Keratinocyte (primary cell): Measurements from ENCODE around the gene RETSAT. TPM values are rescaled to one million over a fixed set of nuclear protein-coding genes. Genes with fewer than 3 reads are reported as not detected.

Experiments
- DNase-seq: peaks from one replicate; pipeline ENCODE4 v3.0.0-alpha.2; 2011; ENCODE audit warnings: low read depth, missing footprints, low spot score
- FAIRE-seq: peaks from 2 replicates; lab custom pipeline; 2011; peaks lifted over from hg19 to GRCh38; lab: Jason Lieb, UNC
- H2AFZ ChIP-seq: 2 replicates; pipeline ENCODE4 v1.6.0; 2012; ENCODE audit warnings: low read length, control low read depth, inconsistent platforms; ENCODE audit not compliant: control insufficient read depth
- H3K27ac ChIP-seq: 2 replicates; pipeline ENCODE4 v1.5.1; 2011; ENCODE audit warnings: low read length; ENCODE audit not compliant: control insufficient read depth, insufficient read depth
- H3K27me3 ChIP-seq: 3 replicates; pipeline ENCODE4 v1.6.0; 2011; ENCODE audit warnings: low read length; ENCODE audit not compliant: control insufficient read depth, insufficient read depth; ENCODE audit errors: extremely low read depth
- H3K36me3 ChIP-seq, 2 experiments: 2 replicates in 1 of 2; 3 replicates in 1 of 2; pipeline ENCODE4 v1.5.1; 2011; ENCODE audit warnings: low read length in 2 of 2, mild to moderate bottlenecking in 1 of 2; ENCODE audit not compliant: control insufficient read depth in 2 of 2, insufficient read depth in 2 of 2; ENCODE audit errors: extremely low read depth in 1 of 2
- H3K4me1 ChIP-seq: 3 replicates; pipeline ENCODE4 v1.5.1; 2011; ENCODE audit warnings: low read length; ENCODE audit not compliant: control insufficient read depth, insufficient read depth; ENCODE audit errors: extremely low read depth
- H3K4me2 ChIP-seq: 3 replicates; pipeline ENCODE4 v1.6.0; 2011; ENCODE audit warnings: low read depth, low read length; ENCODE audit not compliant: control insufficient read depth, insufficient read depth; ENCODE audit errors: extremely low read depth
- H3K4me3 ChIP-seq, 3 experiments: fragments of 200-600 bp in 1 of 3; sonication (generic) in 1 of 3; 2 replicates in 2 of 3; 3 replicates in 1 of 3; pipeline ENCODE4 v1.5.1; 2011 to 2016; ENCODE audit warnings: low read length in 3 of 3, mild to moderate bottlenecking in 3 of 3, control low read depth in 2 of 3, inconsistent platforms in 1 of 3, low read depth in 1 of 3, mixed read lengths in 1 of 3, mixed run types in 1 of 3, moderate library complexity in 1 of 3; ENCODE audit not compliant: control insufficient read depth in 2 of 3, insufficient read depth in 2 of 3; ENCODE audit errors: extremely low read depth in 1 of 3
- H3K79me2 ChIP-seq: 2 replicates; pipeline ENCODE4 v1.6.0; 2012; ENCODE audit warnings: low read length; ENCODE audit not compliant: control insufficient read depth, insufficient read depth
- H3K9ac ChIP-seq: 3 replicates; pipeline ENCODE4 v1.6.0; 2011; ENCODE audit warnings: low read length; ENCODE audit not compliant: control insufficient read depth, insufficient read depth; ENCODE audit errors: extremely low read depth
- H3K9me1 ChIP-seq: 3 replicates; pipeline ENCODE4 v1.6.0; 2011; ENCODE audit warnings: low read length; ENCODE audit not compliant: control insufficient read depth, insufficient read depth; ENCODE audit errors: extremely low read depth
- H3K9me3 ChIP-seq: 2 replicates; pipeline ENCODE4 v1.5.1; 2012; ENCODE audit warnings: low read depth, low read length; ENCODE audit not compliant: control insufficient read depth
- H4K20me1 ChIP-seq: 3 replicates; pipeline ENCODE4 v1.6.0; 2011; ENCODE audit warnings: low read length; ENCODE audit not compliant: control insufficient read depth, insufficient read depth; ENCODE audit errors: extremely low read depth
- EZH2 ChIP-seq: IDR thresholded peaks from one replicate; pipeline ENCODE4 v1.6.1; 2012; ENCODE audit warnings: inconsistent platforms, mild to moderate bottlenecking, low read length, moderate library complexity
- dilution Hi-C: fragments of 300-500 bp; cut with MboI; formaldehyde crosslinking; loops from one replicate; pipeline ENCODE4 v1.7.0; 2020; ENCODE audit warnings: low sequenced_read_pairs; ENCODE audit not compliant: extremely low pct_ligation_motif_present
- polyA plus RNA-seq, 5 experiments: library from polyadenylated mRNA; depleted of rRNA in 3 of 5; stranded (reverse) in 3 of 5; stranded (forward) in 1 of 5; unstranded in 1 of 5; fragments of >200 nt; gene quantifications; 1 replicate in 1 of 5; 2 replicates in 3 of 5; 3 replicates in 1 of 5; pipeline versions ENCODE4 v1.2.1 to v1.2.3, GENCODE V29; 2011 to 2012; ENCODE audit warnings: missing spikeins in 2 of 5, low read depth in 1 of 5, low replicate concordance in 1 of 5
- TF ChIP-seq, protein P1 (sequence below), 3 experiments: IDR thresholded peaks in 1 of 3; conservative IDR thresholded peaks in 1 of 3; optimal IDR thresholded peaks in 1 of 3; 2 replicates in 2 of 3; 3 replicates in 1 of 3; pipeline versions ENCODE3 to v1.5.1; 2011; ENCODE audit warnings: low read length in 3 of 3, mild to moderate bottlenecking in 3 of 3, moderate library complexity in 2 of 3, control low read depth in 1 of 3, inconsistent platforms in 1 of 3; ENCODE audit not compliant: insufficient read depth in 2 of 3; ENCODE audit errors: extremely low read depth in 1 of 3

RETSAT gene
- polyA plus RNA-seq, 1 donor (not counting 4 experiments of a cell fraction or from before 2014, with no cell fraction given), result 74.0 TPM

GRCh38 chr2:85369500-85369899 is 15.2 kb upstream of the RETSAT start:
- Histone ChIP-seq H3K4me1 (no peaks in the 10 kb centered on the region), H3K9me3 (no peaks in the 10 kb centered on the region), H3K27ac (no peak overlapping the region), H3K9ac (no peak overlapping the region), H4K20me1 (no peaks in the 10 kb centered on the region), H3K79me2 (no peaks in the 10 kb centered on the region), H3K4me2 (no peak overlapping the region), H3K36me3 (peaks cover 6 to 11% of the 10 kb centered on the region in 2 experiments), H2AFZ (no peak overlapping the region), H3K9me1 (no peaks in the 10 kb centered on the region), H3K27me3 (no peaks in the 10 kb centered on the region), H3K4me3 (no peak overlapping the region)
- no peak for DNase-seq
- no peak for TF ChIP-seq EZH2
- TF ChIP-seq, protein P1, sequence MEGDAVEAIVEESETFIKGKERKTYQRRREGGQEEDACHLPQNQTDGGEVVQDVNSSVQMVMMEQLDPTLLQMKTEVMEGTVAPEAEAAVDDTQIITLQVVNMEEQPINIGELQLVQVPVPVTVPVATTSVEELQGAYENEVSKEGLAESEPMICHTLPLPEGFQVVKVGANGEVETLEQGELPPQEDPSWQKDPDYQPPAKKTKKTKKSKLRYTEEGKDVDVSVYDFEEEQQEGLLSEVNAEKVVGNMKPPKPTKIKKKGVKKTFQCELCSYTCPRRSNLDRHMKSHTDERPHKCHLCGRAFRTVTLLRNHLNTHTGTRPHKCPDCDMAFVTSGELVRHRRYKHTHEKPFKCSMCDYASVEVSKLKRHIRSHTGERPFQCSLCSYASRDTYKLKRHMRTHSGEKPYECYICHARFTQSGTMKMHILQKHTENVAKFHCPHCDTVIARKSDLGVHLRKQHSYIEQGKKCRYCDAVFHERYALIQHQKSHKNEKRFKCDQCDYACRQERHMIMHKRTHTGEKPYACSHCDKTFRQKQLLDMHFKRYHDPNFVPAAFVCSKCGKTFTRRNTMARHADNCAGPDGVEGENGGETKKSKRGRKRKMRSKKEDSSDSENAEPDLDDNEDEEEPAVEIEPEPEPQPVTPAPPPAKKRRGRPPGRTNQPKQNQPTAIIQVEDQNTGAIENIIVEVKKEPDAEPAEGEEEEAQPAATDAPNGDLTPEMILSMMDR (optimal IDR thresholded peaks at IDR 0.05 in 1 of 3, IDR thresholded peaks at IDR 0.05 in 1 of 3, conservative IDR thresholded peaks at IDR 0.05 in 1 of 3; ENCODE audit: extremely low read depth in 1 of 3, insufficient read depth in 2 of 3, low read length in 3 of 3), result no peak
- FAIRE-seq, result no peak
- dilution Hi-C loops, result loop anchor here (10.0 kb wide), 1 partner anchor 55 kb away; no protein-coding TSS in a partner anchor

- Histone ChIP-seq H3K27me3 (no peaks in the 10 kb centered on the region), H3K36me3 (peaks cover 6 to 11% of the 10 kb centered on the region in 2 experiments), H3K4me2 (no peak overlapping the region), H2AFZ (no peak overlapping the region), H3K79me2 (no peaks in the 10 kb centered on the region), H3K4me1 (no peaks in the 10 kb centered on the region), H3K9me1 (no peaks in the 10 kb centered on the region), H3K27ac (no peak overlapping the region), H4K20me1 (no peaks in the 10 kb centered on the region), H3K4me3 (no peak overlapping the region), H3K9ac (no peak overlapping the region), H3K9me3 (no peaks in the 10 kb centered on the region)
- FAIRE-seq, result no peak
- TF ChIP-seq, protein P1 (optimal IDR thresholded peaks at IDR 0.05 in 1 of 3, IDR thresholded peaks at IDR 0.05 in 1 of 3, conservative IDR thresholded peaks at IDR 0.05 in 1 of 3; ENCODE audit: extremely low read depth in 1 of 3, insufficient read depth in 2 of 3, low read length in 3 of 3), result no peak
- TF ChIP-seq EZH2, result no peak
- dilution Hi-C loops, result loop anchor here (10.0 kb wide), 1 partner anchor 54 kb away; no protein-coding TSS in a partner anchor
- DNase-seq, result no peak
Measured at GRCh38 chr2:85368921-85369320, 14.6 kb upstream of the RETSAT start.
